Suprapubic skin (tissue), 4 donors: Measurements from ENCODE around the gene POLD3. TPM values are rescaled to one million over a fixed set of nuclear protein-coding genes. Genes with fewer than 3 reads are reported as not detected.

ENCODE experiments used
- DNase-seq, 2 donors: peaks; one replicate each; pipeline ENCODE4 v3.0.0-alpha.2; 2019; ENCODE audit warnings: low spot score in 2 of 2
- H3K27ac ChIP-seq: fragments of 200-600 bp; sonication (generic); one replicate; pipeline ENCODE4 v1.5.1; 2019
- H3K27me3 ChIP-seq: fragments of 200-600 bp; sonication (generic); one replicate; pipeline ENCODE4 v1.5.1; 2019
- H3K36me3 ChIP-seq: fragments of 200-600 bp; sonication (generic); one replicate; pipeline ENCODE4 v1.5.1; 2019
- H3K4me1 ChIP-seq: fragments of 200-600 bp; sonication (generic); one replicate; pipeline ENCODE4 v1.5.1; 2019
- H3K4me3 ChIP-seq: fragments of 200-600 bp; sonication (generic); one replicate; pipeline ENCODE4 v1.5.1; 2019; ENCODE audit warnings: mild to moderate bottlenecking
- H3K9me3 ChIP-seq: fragments of 200-600 bp; sonication (generic); one replicate; pipeline ENCODE4 v1.5.1; 2019
- CTCF ChIP-seq, 2 donors: fragments of 200-600 bp in 1 of 2; fragments of 450-650 bp in 1 of 2; sonication (generic) in 1 of 2; IDR thresholded peaks; one replicate each; pipeline ENCODE4 v1.5.1; 2016 to 2019; ENCODE audit warnings: antibody characterized with exemption in 2 of 2, mild to moderate bottlenecking in 1 of 2, moderate library complexity in 1 of 2
- EP300 ChIP-seq: sonication (generic); formaldehyde crosslinking; IDR thresholded peaks from one replicate; pipeline ENCODE4 v1.6.1; 2017; ENCODE audit warnings: antibody characterized with exemption
- POLR2A ChIP-seq, 2 donors: fragments of 450-650 bp; IDR thresholded peaks; one replicate each; pipeline ENCODE4 v1.6.1; 2017; ENCODE audit warnings: antibody characterized with exemption in 2 of 2, mild to moderate bottlenecking in 2 of 2, moderate library complexity in 2 of 2
- POLR2AphosphoS5 ChIP-seq, 3 donors: sonication (generic); formaldehyde crosslinking; IDR thresholded peaks; one replicate each; pipeline ENCODE4 v1.6.1; 2017; ENCODE audit warnings: antibody characterized with exemption in 3 of 3
- WGBS: methylation state at CpG from one replicate; pipeline ENCODE4 v1.1.5; 2018; 5-methylcytosine and 5-hydroxymethylcytosine counted together
- total RNA-seq, 4 donors: library from RNA; depleted of rRNA; stranded (reverse); fragments of >200 nt; gene quantifications; one replicate each; pipeline ENCODE4 v1.1.0, GENCODE V29; 2016

Gene POLD3
- total RNA-seq, 4 donors from 2014 or later = 10.9 to 26.6 (median 14.7) TPM

GRCh38 chr11:74592063-74592440 lies 330 bp upstream of the POLD3 start:
- TF ChIP-seq CTCF (IDR thresholded peaks at IDR 0.05) = no peak
- no peak for TF ChIP-seq POLR2A (IDR thresholded peaks at IDR 0.05)
- no peak for TF ChIP-seq EP300
- TF ChIP-seq POLR2AphosphoS5 (IDR thresholded peaks at IDR 0.05) = no peak
- Histone ChIP-seq H3K27ac (peak overlapping the region; percentile 89), H3K4me3 (peak overlapping the region; percentile 99), H3K27me3 (no peaks in the 10 kb centered on the region), H3K4me1 (peaks cover 19% of the 10 kb centered on the region), H3K36me3 (peaks cover 10% of the 10 kb centered on the region), H3K9me3 (no peaks in the 10 kb centered on the region)
- WGBS = 15% methylated on average over 7 of the region's 7 CpGs
- DNase-seq = no peak

- H3K9me3 ChIP-seq = no peaks in the 10 kb centered on the region
- H3K36me3 ChIP-seq = peaks cover 18% of the 10 kb centered on the region
- H3K4me1 ChIP-seq = peaks cover 19% of the 10 kb centered on the region
- DNase-seq = no peak
- TF ChIP-seq EP300 = no peak
- TF ChIP-seq CTCF (IDR thresholded peaks at IDR 0.05) = no peak
- no peak for TF ChIP-seq POLR2AphosphoS5 (IDR thresholded peaks at IDR 0.05)
- no peak for TF ChIP-seq POLR2A (IDR thresholded peaks at IDR 0.05)
- 3% methylated on average over 1 of the region's 1 CpG for WGBS
- peak overlapping the region; percentile 99 for H3K4me3 ChIP-seq
- no peaks in the 10 kb centered on the region for H3K27me3 ChIP-seq
- H3K27ac ChIP-seq = no peak overlapping the region
Measured at GRCh38 chr11:74593463-74593862, 1.1 kb downstream of the POLD3 start.

- Histone ChIP-seq H3K27me3 (no peaks in the 10 kb centered on the region), H3K4me1 (no peaks in the 10 kb centered on the region), H3K9me3 (no peaks in the 10 kb centered on the region), H3K36me3 (peaks cover 34% of the 10 kb centered on the region), H3K4me3 (no peak overlapping the region), H3K27ac (no peak overlapping the region)
- no peak for DNase-seq
- TF ChIP-seq POLR2A (IDR thresholded peaks at IDR 0.05) = no peak
- TF ChIP-seq CTCF (IDR thresholded peaks at IDR 0.05) = no peak
- TF ChIP-seq POLR2AphosphoS5 (IDR thresholded peaks at IDR 0.05) = no peak
- no peak for TF ChIP-seq EP300
- WGBS = 78% methylated on average over 4 of the region's 4 CpGs
Measured at GRCh38 chr11:74602637-74603556, 10.5 kb downstream of the POLD3 start.

GRCh38 chr11:74603845-74604244 lies 11.5 kb downstream of the POLD3 start:
- Histone ChIP-seq H3K9me3 (no peaks in the 10 kb centered on the region), H3K27ac (no peak overlapping the region), H3K36me3 (peaks cover 28% of the 10 kb centered on the region), H3K4me3 (no peak overlapping the region), H3K4me1 (no peaks in the 10 kb centered on the region), H3K27me3 (no peaks in the 10 kb centered on the region)
- WGBS = 70% methylated on average over 1 of the region's 1 CpG
- no peak for TF ChIP-seq EP300
- TF ChIP-seq POLR2A (IDR thresholded peaks at IDR 0.05) = no peak
- no peak for TF ChIP-seq CTCF (IDR thresholded peaks at IDR 0.05)
- no peak for DNase-seq

- H3K4me3 ChIP-seq = no peak overlapping the region
- H3K27me3 ChIP-seq = no peaks in the 10 kb centered on the region
- H3K9me3 ChIP-seq = no peaks in the 10 kb centered on the region
- no peak for DNase-seq
- no peaks in the 10 kb centered on the region for H3K4me1 ChIP-seq
- peaks cover 24% of the 10 kb centered on the region for H3K36me3 ChIP-seq
- no peak for TF ChIP-seq POLR2AphosphoS5 (IDR thresholded peaks at IDR 0.05)
- no peak for TF ChIP-seq EP300
- TF ChIP-seq CTCF (IDR thresholded peaks at IDR 0.05) = no peak
- TF ChIP-seq POLR2A (IDR thresholded peaks at IDR 0.05) = no peak
- H3K27ac ChIP-seq = no peak overlapping the region
Measured at GRCh38 chr11:74604311-74604710, 11.9 kb downstream of the POLD3 start.
